IMR-90 (cell line): Measurements from ENCODE around the gene ARL13A. TPM values are rescaled to one million over a fixed set of nuclear protein-coding genes. Genes with fewer than 3 reads are reported as not detected.

Experiments used
- ATAC-seq: fragments of 200-7000 bp; cut with Tn5 transposase; 2 replicates; pipeline ENCODE4 v1.9.1; 2020; ENCODE audit warnings: low read depth, mild to moderate bottlenecking, moderate library complexity
- BruUV-seq: library from RNA; stranded (reverse); fragments of 400-500 nt; replicated peaks from 2 replicates; lab custom pipeline; 2021; lab: Mats Ljungman, UMichigan
- CTCF ChIA-PET: fragments of 300-600 bp; formaldehyde crosslinking; extraction: SDS; loops from one replicate; lab custom pipeline; 2021; ENCODE audit warnings: antibody characterized with exemption; lab: Yijun Ruan, JAX
- POLR2A ChIA-PET: fragments of 300-600 bp; sonication (Branson Sonifier 250); formaldehyde crosslinking; loops from one replicate; lab custom pipeline; 2022; ENCODE audit warnings: antibody characterized with exemption; ENCODE audit not compliant: unreplicated experiment; lab: Charles Lee
- DNase-seq: peaks from one replicate; pipeline ENCODE4 v3.0.0; 2013
- H2AFZ ChIP-seq: replicated peaks from 2 replicates; pipeline ENCODE3; 2013; ENCODE audit warnings: low read length, mild to moderate bottlenecking; ENCODE audit not compliant: poor library complexity
- H2AK5ac ChIP-seq: 2 replicates; pipeline ENCODE4 v1.6.1; 2013; ENCODE audit warnings: low read depth, low read length, inconsistent platforms
- H2AK9ac ChIP-seq: replicated peaks from 2 replicates; pipeline ENCODE3; 2013; ENCODE audit warnings: mild to moderate bottlenecking, low read depth, low read length, moderate library complexity; ENCODE audit not compliant: poor library complexity
- H2BK120ac ChIP-seq: 2 replicates; pipeline ENCODE4 v1.6.1; 2013; ENCODE audit warnings: low read depth, low read length, inconsistent platforms
- H2BK15ac ChIP-seq: 3 replicates; pipeline ENCODE4 v1.6.1; 2013; ENCODE audit warnings: low read depth, low read length, inconsistent platforms
- H2BK20ac ChIP-seq: 2 replicates; pipeline ENCODE4 v1.6.1; 2013; ENCODE audit warnings: low read depth, mild to moderate bottlenecking, inconsistent platforms, low read length, moderate library complexity
- H2BK5ac ChIP-seq: 2 replicates; pipeline ENCODE4 v1.6.1; 2013; ENCODE audit warnings: mild to moderate bottlenecking, low read depth, low read length, inconsistent platforms; ENCODE audit not compliant: poor library complexity, severe bottlenecking
- H3K14ac ChIP-seq: replicated peaks from 2 replicates; pipeline ENCODE4 v1.6.1; 2013; ENCODE audit warnings: low read depth, low read length, inconsistent platforms
- H3K18ac ChIP-seq: 2 replicates; pipeline ENCODE4 v1.6.1; 2013; ENCODE audit warnings: low read depth, low read length, control low read depth
- H3K23ac ChIP-seq: 2 replicates; pipeline ENCODE4 v1.6.1; 2013; ENCODE audit warnings: low read depth, low read length, inconsistent platforms
- H3K27ac ChIP-seq: 2 replicates; pipeline ENCODE4 v1.5.1; 2013; ENCODE audit warnings: mild to moderate bottlenecking, control low read depth, low read length; ENCODE audit not compliant: insufficient read depth
- H3K27me3 ChIP-seq: 2 replicates; pipeline ENCODE4 v1.6.1; 2013; ENCODE audit warnings: low read length; ENCODE audit not compliant: control insufficient read depth, insufficient read depth
- H3K36me3 ChIP-seq: 2 replicates; pipeline ENCODE4 v1.6.1; 2013; ENCODE audit warnings: low read length, mixed read lengths; ENCODE audit not compliant: control insufficient read depth, insufficient read depth
- H3K4ac ChIP-seq: 2 replicates; pipeline ENCODE4 v1.6.1; 2013; ENCODE audit warnings: low read depth, low read length, inconsistent platforms
- H3K4me1 ChIP-seq: 2 replicates; pipeline ENCODE4 v1.6.1; 2013; ENCODE audit warnings: low read length, mixed read lengths; ENCODE audit not compliant: control insufficient read depth, insufficient read depth
- H3K4me2 ChIP-seq: 2 replicates; pipeline ENCODE4 v1.6.1; 2013; ENCODE audit warnings: low read depth, mild to moderate bottlenecking, control low read depth, low read length, moderate library complexity
- H3K4me3 ChIP-seq: 2 replicates; pipeline ENCODE4 v1.5.1; 2013; ENCODE audit warnings: low read depth, mild to moderate bottlenecking, control low read depth, low read length, moderate library complexity; ENCODE audit not compliant: insufficient read depth
- H3K56ac ChIP-seq: 2 replicates; pipeline ENCODE4 v1.6.1; 2013; ENCODE audit warnings: low read length, inconsistent platforms; ENCODE audit not compliant: insufficient read depth; ENCODE audit errors: extremely low read depth
- H3K79me1 ChIP-seq, 2 experiments: 2 replicates each; pipeline ENCODE4 v1.6.1; 2013; ENCODE audit warnings: low read length in 2 of 2, inconsistent platforms in 1 of 2, low read depth in 1 of 2
- H3K9ac ChIP-seq: 2 replicates; pipeline ENCODE4 v1.6.1; 2013; ENCODE audit warnings: low read depth, low read length, control low read depth
- H3K9me1 ChIP-seq: 2 replicates; pipeline ENCODE4 v1.6.1; 2013; ENCODE audit warnings: low read length, inconsistent platforms; ENCODE audit not compliant: insufficient read depth
- H3K9me3 ChIP-seq: 2 replicates; pipeline ENCODE4 v1.6.1; 2013; ENCODE audit warnings: low read length; ENCODE audit not compliant: control insufficient read depth, insufficient read depth
- H4K20me1 ChIP-seq: 2 replicates; pipeline ENCODE4 v1.6.1; 2013; ENCODE audit warnings: low read length, inconsistent platforms; ENCODE audit not compliant: insufficient read depth
- H4K5ac ChIP-seq: 2 replicates; pipeline ENCODE4 v1.6.1; 2013; ENCODE audit warnings: mild to moderate bottlenecking, low read depth, low read length, control low read depth
- H4K8ac ChIP-seq, 2 experiments: 2 replicates each; pipeline ENCODE4 v1.6.1; 2013; ENCODE audit warnings: low read depth in 2 of 2, low read length in 2 of 2, control low read depth in 1 of 2, inconsistent platforms in 1 of 2
- H4K91ac ChIP-seq: 2 replicates; pipeline ENCODE4 v1.6.1; 2013; ENCODE audit warnings: low read depth, low read length, inconsistent platforms; ENCODE audit not compliant: insufficient read depth
- BHLHE40 ChIP-seq: fragments of 150-350 bp; IDR thresholded peaks from 2 replicates; pipeline ENCODE4 v1.6.1; 2016; ENCODE audit warnings: mild to moderate bottlenecking, low read depth, low read length
- CEBPB ChIP-seq: IDR thresholded peaks from 2 replicates; pipeline ENCODE4 v1.6.1; 2012; ENCODE audit warnings: low read depth, low read length, improper control_type of control experiment
- FOS ChIP-seq: fragments of 150-350 bp; IDR thresholded peaks from 2 replicates; pipeline ENCODE4 v1.6.1; 2016; ENCODE audit warnings: low read depth, low read length
- MAZ ChIP-seq: IDR thresholded peaks from 2 replicates; pipeline ENCODE4 v1.6.1; 2012; ENCODE audit warnings: low read depth, mild to moderate bottlenecking, low read length, improper control_type of control experiment, moderate library complexity, borderline replicate concordance
- POLR2A ChIP-seq: IDR thresholded peaks from 2 replicates; pipeline ENCODE4 v1.6.1; 2012; ENCODE audit warnings: mild to moderate bottlenecking, low read depth, low read length
- RAD21 ChIP-seq: IDR thresholded peaks from 2 replicates; pipeline ENCODE4 v1.6.1; 2012; ENCODE audit warnings: low read length, improper control_type of control experiment
- SMC3 ChIP-seq: fragments of 150-350 bp; IDR thresholded peaks from 2 replicates; pipeline ENCODE4 v1.6.1; 2016; ENCODE audit warnings: low read depth, mild to moderate bottlenecking, antibody characterized with exemption, low read length, moderate library complexity
- WGBS, 2 experiments: methylation state at CpG; one replicate each; pipeline versions ENCODE4 v1.1.5 to v1.1.7; 2013; ENCODE audit warnings: missing lambda C conversion rate in 2 of 2; ENCODE audit not compliant: insufficient read length in 1 of 2; ENCODE audit errors: extremely low coverage in 2 of 2; 5-methylcytosine and 5-hydroxymethylcytosine counted together
- dilution Hi-C: fragments of 300-500 bp; cut with HindIII; formaldehyde crosslinking; loops from one replicate; pipeline ENCODE4 v1.14.3; 2018; ENCODE audit warnings: low sequenced_read_pairs; ENCODE audit not compliant: unreplicated experiment
- in situ Hi-C: fragments of 300-500 bp; cut with MboI; formaldehyde crosslinking; loops from 3 replicates; pipeline ENCODE4 v1.14.3; 2019; ENCODE audit warnings: low sequenced_read_pairs, inconsistent platforms, mixed read lengths
- intact Hi-C: fragments of 100-400 bp; cut with micrococcal nuclease; formaldehyde crosslinking; loops from 2 replicates; pipeline ENCODE4 v1.10.0; 2022
- polyA plus RNA-seq, 3 experiments: library from polyadenylated mRNA; depleted of rRNA; stranded (reverse); fragments of >200 nt; gene quantifications; 2 replicates each; pipeline ENCODE4 v1.2.3, GENCODE V29; 2012; ENCODE audit warnings: low replicate concordance in 1 of 3
- total RNA-seq: library from RNA; depleted of rRNA; stranded (reverse); fragments of >200 nt; gene quantifications from 2 replicates; pipeline ENCODE4 v1.2.3, GENCODE V29; 2012

ARL13A gene
- total and polyA plus RNA-seq, 2 of the 4 experiments (the other 2 are of a cell fraction) = not detected

DNA sequence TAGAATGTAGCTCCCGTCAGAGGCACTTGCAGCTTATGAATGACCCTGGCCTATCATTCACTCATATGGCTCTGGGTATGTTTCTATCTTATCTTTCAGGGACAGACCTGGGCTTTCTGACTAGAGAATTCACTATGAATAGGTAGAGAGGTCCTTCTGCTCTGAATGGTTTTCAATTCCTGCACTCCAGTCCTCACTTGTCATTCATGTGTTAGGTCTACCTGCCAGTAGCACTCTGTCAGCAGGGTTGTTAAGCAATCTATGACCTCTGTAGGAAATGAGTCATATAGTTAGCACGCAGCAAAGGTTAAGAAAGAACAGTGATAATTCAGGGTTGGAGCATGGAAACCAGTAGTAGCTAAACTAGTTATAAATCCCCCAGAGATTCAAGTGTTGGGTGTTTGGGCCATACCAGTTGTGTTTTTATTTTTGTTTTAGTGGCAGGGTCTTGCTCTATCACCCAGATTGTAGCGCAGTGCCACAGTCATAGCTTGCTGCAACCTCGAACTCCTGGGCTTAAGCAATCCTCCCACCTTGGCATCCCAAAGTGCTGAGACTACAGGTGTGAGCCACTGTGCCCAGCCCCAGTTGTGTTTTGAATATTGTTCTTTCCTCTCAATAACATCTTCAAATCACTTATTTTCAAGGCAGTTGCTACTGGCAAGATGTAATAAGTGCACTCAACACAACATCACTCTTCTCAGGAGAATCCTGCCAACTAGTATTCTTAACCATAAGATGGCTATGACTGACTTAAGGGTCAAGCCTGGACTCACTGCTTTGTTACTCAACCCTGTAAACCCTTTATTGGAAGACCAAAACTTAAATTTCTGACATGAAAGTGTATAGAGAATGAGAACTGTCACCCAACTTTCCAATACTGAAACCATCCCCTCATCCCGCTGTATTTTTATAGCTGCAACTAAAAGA lies 25.1 kb downstream of the ARL13A start (continued):
- no peak for TF ChIP-seq SMC3
- no peak for TF ChIP-seq BHLHE40
- TF ChIP-seq MAZ = no peak
- no peak for TF ChIP-seq POLR2A

DNA sequence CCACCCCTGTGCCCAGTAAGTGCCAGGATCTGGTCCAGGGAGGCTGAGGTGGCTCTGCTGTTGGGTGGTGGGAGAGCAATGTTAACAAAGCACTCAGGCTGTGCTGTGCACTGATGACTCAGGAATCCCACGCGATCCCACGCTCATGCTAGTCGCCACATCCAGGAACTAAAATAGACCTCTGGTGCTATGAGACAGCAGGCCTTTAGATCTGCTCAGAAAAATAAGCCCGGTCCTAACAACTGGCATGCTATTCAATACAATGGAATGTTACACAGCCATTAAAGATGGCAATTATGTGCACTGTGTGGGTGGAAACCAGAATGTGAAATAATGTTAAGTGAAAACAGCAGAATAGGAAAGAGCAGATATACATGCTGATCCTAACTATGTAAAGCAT lies 26.0 kb downstream of the ARL13A start:
- H2BK15ac ChIP-seq = no peak overlapping the region; the same call in 2 of the 3 replicates
- DNase-seq (peak; percentile 93), ATAC-seq (peak; percentile 86)
- in situ Hi-C loops (no loop called here), dilution Hi-C loops (no loop called here), intact Hi-C loops (no loop called here)
- no peak overlapping the region for H2AK9ac ChIP-seq
- peaks cover 2% of the 10 kb centered on the region; the same call in 1 of the 2 replicates for H3K9me3 ChIP-seq
- 0 out of 2 replicates have a peak overlapping the region, but pooled peaks have one; percentile 35 for H3K23ac ChIP-seq
- peak overlapping the region; percentile 2; the same call in 1 of the 2 replicates for H3K27ac ChIP-seq
- peak overlapping the region; percentile 4; the same call in 1 of the 2 replicates for H2AK5ac ChIP-seq
- H3K27me3 ChIP-seq = no peaks in the 10 kb centered on the region
- peaks cover 3% of the 10 kb centered on the region; the same call in 1 of the 2 replicates for H3K9me1 ChIP-seq
- H3K4ac ChIP-seq = peak overlapping the region; percentile 64
- no TSS peak for BruUV-seq
- H3K36me3 ChIP-seq = no peaks in the 10 kb centered on the region
- no peak overlapping the region for H4K91ac ChIP-seq
- H2BK5ac ChIP-seq = peak overlapping the region; percentile 90
- no peak overlapping the region for H2AFZ ChIP-seq
- H3K56ac ChIP-seq = no peak overlapping the region
- POLR2A ChIA-PET = no interaction called here
- H3K9ac ChIP-seq = no peak overlapping the region
- H3K4me3 ChIP-seq = no peak overlapping the region
- TF ChIP-seq CEBPB = no peak
- TF ChIP-seq FOS = peak; percentile 55
- TF ChIP-seq RAD21 = peak; percentile 21
- TF ChIP-seq SMC3 = peak; percentile 9; the same call in 1 of the 2 replicates
- TF ChIP-seq BHLHE40 = 0 out of 2 replicates have a peak, but pooled peaks have one; percentile 12
- H3K4me1 ChIP-seq = peaks cover 2% of the 10 kb centered on the region; the same call in 1 of the 2 replicates
- peak overlapping the region; percentile 72; the same call in 1 of the 2 replicates for H2BK120ac ChIP-seq
- H4K5ac ChIP-seq = no peak overlapping the region
- no peak overlapping the region; the same call in 1 of the 2 replicates for H3K14ac ChIP-seq
- H3K18ac ChIP-seq = no peak overlapping the region; the same call in 1 of the 2 replicates
- CTCF ChIA-PET = no interaction called here
- H3K79me1 ChIP-seq = no peaks in the 10 kb centered on the region
- no peaks in the 10 kb centered on the region for H4K20me1 ChIP-seq
- H2BK20ac ChIP-seq = peak overlapping the region; percentile 78; the same call in 1 of the 2 replicates
- peak overlapping the region in 1 of 2 experiments; percentile 72; a peak in 2 of 4 replicates for H4K8ac ChIP-seq
- H3K4me2 ChIP-seq = no peak overlapping the region
- WGBS, 2 experiments = no CpG with 5 or more reads among the region's 5 CpGs
